ENCODE results near the gene SRR.

DNA sequence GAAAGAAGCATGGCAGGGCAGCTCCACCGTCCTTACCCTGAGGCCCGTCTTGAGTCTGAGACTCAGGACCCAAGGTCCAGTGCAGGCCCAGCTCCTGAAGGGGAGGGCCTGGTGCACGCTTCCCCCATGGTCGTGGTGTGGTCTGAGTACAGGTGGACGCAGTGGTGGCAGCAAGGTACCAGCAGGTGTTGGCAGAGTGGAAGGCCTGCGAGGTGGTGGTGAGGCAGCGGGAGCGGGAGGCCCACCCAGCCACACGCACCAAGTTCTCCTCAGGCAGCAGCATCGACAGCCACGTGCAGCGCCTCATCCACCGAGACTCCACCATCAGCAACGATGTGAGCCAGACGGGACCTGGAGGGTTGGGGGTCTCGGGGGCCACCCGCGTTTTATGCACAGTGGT, 69.4 kb downstream of the SRR start:
- TF ChIP-seq, protein P1, sequence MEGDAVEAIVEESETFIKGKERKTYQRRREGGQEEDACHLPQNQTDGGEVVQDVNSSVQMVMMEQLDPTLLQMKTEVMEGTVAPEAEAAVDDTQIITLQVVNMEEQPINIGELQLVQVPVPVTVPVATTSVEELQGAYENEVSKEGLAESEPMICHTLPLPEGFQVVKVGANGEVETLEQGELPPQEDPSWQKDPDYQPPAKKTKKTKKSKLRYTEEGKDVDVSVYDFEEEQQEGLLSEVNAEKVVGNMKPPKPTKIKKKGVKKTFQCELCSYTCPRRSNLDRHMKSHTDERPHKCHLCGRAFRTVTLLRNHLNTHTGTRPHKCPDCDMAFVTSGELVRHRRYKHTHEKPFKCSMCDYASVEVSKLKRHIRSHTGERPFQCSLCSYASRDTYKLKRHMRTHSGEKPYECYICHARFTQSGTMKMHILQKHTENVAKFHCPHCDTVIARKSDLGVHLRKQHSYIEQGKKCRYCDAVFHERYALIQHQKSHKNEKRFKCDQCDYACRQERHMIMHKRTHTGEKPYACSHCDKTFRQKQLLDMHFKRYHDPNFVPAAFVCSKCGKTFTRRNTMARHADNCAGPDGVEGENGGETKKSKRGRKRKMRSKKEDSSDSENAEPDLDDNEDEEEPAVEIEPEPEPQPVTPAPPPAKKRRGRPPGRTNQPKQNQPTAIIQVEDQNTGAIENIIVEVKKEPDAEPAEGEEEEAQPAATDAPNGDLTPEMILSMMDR (IDR thresholded peaks at IDR 0.05): no peak
- no peak for TF ChIP-seq POLR2A (IDR thresholded peaks at IDR 0.05)
